Calu3 (cell line): Measurements from ENCODE around the gene SLC8A1. TPM values are rescaled to one million over a fixed set of nuclear protein-coding genes. Genes with fewer than 3 reads are reported as not detected.

Experiments
- BruUV-seq: library from RNA; stranded (reverse); fragments of 400-500 nt; replicated peaks from 2 replicates; lab custom pipeline; 2021; lab: Mats Ljungman, UMichigan
- CTCF ChIA-PET: fragments of 300-600 bp; sonication (Branson Sonifier 250); formaldehyde crosslinking; loops from one replicate; lab custom pipeline; 2022; ENCODE audit warnings: antibody characterized with exemption; lab: Charles Lee
- DNase-seq: peaks from one replicate; pipeline ENCODE4 v3.0.0; 2022
- H3K27ac Mint-ChIP-seq: one replicate; pipeline ENCODE4 v1.8.0; 2022; ENCODE audit warnings: mixed read lengths; ENCODE audit not compliant: unreplicated experiment
- H3K27me3 Mint-ChIP-seq: one replicate; pipeline ENCODE4 v1.8.0; 2022; ENCODE audit warnings: mixed read lengths; ENCODE audit not compliant: unreplicated experiment
- H3K36me3 Mint-ChIP-seq: one replicate; pipeline ENCODE4 v1.8.0; 2022; ENCODE audit warnings: mild to moderate bottlenecking, moderate library complexity, mixed read lengths; ENCODE audit not compliant: insufficient read depth, unreplicated experiment
- H3K4me1 Mint-ChIP-seq: one replicate; pipeline ENCODE4 v1.8.0; 2022; ENCODE audit warnings: mild to moderate bottlenecking, low read depth, mixed read lengths; ENCODE audit not compliant: unreplicated experiment
- H3K4me3 Mint-ChIP-seq: one replicate; pipeline ENCODE4 v1.8.0; 2022; ENCODE audit warnings: mild to moderate bottlenecking, low read depth, moderate library complexity, mixed read lengths; ENCODE audit not compliant: unreplicated experiment
- H3K9me3 Mint-ChIP-seq: one replicate; pipeline ENCODE4 v1.8.0; 2022; ENCODE audit warnings: low read depth, mixed read lengths; ENCODE audit not compliant: unreplicated experiment
- CTCF ChIP-seq: fragments of 200-600 bp; IDR thresholded peaks from one replicate; pipeline ENCODE4 v1.8.0; 2022; ENCODE audit warnings: antibody characterized with exemption; ENCODE audit not compliant: unreplicated experiment
- intact Hi-C: fragments of 100-400 bp; cut with micrococcal nuclease; formaldehyde crosslinking; loops from one replicate; pipeline ENCODE4 v1.10.0; 2022; ENCODE audit not compliant: unreplicated experiment
- total RNA-seq: library from RNA; stranded (reverse); gene quantifications from 2 replicates; pipeline ENCODE4 v1.2.3, GENCODE V29; 2022

The SLC8A1 gene
- total RNA-seq, 1 experiment from 2014 or later = 0.05 TPM

DNA sequence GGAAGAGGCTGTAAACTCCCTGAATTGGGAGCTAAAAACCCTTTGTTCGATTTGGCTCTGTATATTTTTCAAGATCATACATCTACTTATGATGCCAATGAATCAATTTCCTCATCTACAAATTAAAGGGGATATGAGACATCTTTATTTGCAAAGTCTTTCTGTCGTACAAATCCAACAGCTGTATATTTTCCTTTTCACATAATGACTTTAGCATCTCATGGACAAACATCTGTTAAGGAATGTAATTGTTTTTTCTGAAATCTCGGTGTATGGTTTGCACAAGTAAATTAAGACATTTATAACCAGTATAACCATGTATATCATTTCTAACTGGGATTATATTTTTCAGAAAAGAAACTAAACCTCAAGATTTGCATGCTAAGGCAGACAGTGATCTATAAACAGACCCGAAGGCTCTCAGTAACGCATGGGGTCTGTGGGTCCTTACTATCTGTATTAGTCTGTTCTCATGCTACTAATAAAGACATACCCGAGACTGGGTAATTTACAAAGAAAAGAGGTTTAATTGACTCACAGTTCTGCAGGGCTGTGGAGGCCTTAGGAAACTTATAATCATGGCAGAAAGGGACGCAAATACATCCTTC lies 130.8 kb downstream of the SLC8A1 start:
- H3K27me3 Mint-ChIP-seq = no peaks in the 10 kb centered on the region
- H3K4me1 Mint-ChIP-seq = no peaks in the 10 kb centered on the region
- BruUV-seq = no TSS peak
- H3K9me3 Mint-ChIP-seq = no peaks in the 10 kb centered on the region
- no peak overlapping the region for H3K27ac Mint-ChIP-seq
- H3K36me3 Mint-ChIP-seq = no peaks in the 10 kb centered on the region
- CTCF ChIA-PET = interaction anchor here (0.9 kb wide), 1 partner anchor 11 kb away, joined by 3 read pairs; no protein-coding TSS in a partner anchor
- DNase-seq = no peak
- no peak overlapping the region for H3K4me3 Mint-ChIP-seq
- intact Hi-C loops = no loop called here
- TF ChIP-seq CTCF = no peak

GRCh38 chr2:40318921-40319320 lies 133.0 kb downstream of the SLC8A1 start:
- no peaks in the 10 kb centered on the region for H3K36me3 Mint-ChIP-seq
- no peaks in the 10 kb centered on the region for H3K9me3 Mint-ChIP-seq
- no peaks in the 10 kb centered on the region for H3K27me3 Mint-ChIP-seq
- BruUV-seq = no TSS peak
- no peak for DNase-seq
- no peak overlapping the region for H3K27ac Mint-ChIP-seq
- CTCF ChIA-PET = no interaction called here
- intact Hi-C loops = no loop called here
- H3K4me1 Mint-ChIP-seq = no peaks in the 10 kb centered on the region
- TF ChIP-seq CTCF = no peak
- H3K4me3 Mint-ChIP-seq = no peak overlapping the region

DNA sequence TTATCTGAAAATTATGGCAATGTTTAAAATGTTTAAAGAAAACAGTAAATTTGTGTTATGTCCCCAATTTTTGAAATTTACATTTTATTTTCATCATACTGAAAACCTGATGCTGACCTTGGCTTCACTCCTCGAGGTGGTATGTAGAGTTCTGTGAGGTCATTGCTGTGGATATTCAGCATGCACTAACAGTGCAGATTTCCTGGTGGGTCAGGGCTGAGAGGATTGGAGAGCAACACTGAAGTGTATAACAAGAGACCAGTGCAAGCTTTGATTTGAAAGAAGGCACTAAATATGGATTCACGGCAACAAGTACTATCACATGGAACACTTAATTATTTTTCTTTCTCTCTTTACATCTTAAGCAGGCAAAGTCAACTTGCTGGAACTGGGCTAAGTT lies 134.1 kb downstream of the SLC8A1 start:
- H3K27ac Mint-ChIP-seq = no peak overlapping the region
- intact Hi-C loops = no loop called here

GRCh38 chr2:40317046-40317445 lies 134.8 kb downstream of the SLC8A1 start:
- TF ChIP-seq CTCF = no peak
- H3K4me1 Mint-ChIP-seq = no peaks in the 10 kb centered on the region
- H3K4me3 Mint-ChIP-seq = no peak overlapping the region
- H3K27ac Mint-ChIP-seq = no peak overlapping the region
- intact Hi-C loops = no loop called here
- BruUV-seq = no TSS peak
- H3K27me3 Mint-ChIP-seq = no peaks in the 10 kb centered on the region
- no peaks in the 10 kb centered on the region for H3K36me3 Mint-ChIP-seq
- H3K9me3 Mint-ChIP-seq = no peaks in the 10 kb centered on the region
- CTCF ChIA-PET = no interaction called here
- DNase-seq = no peak

More for the DNA sequence above, 134.1 kb downstream of the SLC8A1 start:
- H3K27me3 Mint-ChIP-seq = no peaks in the 10 kb centered on the region
- no peaks in the 10 kb centered on the region for H3K4me1 Mint-ChIP-seq
- no peaks in the 10 kb centered on the region for H3K36me3 Mint-ChIP-seq
- CTCF ChIA-PET = no interaction called here
- no peaks in the 10 kb centered on the region for H3K9me3 Mint-ChIP-seq
- no TSS peak for BruUV-seq
- no peak for TF ChIP-seq CTCF
- DNase-seq = no peak
- H3K4me3 Mint-ChIP-seq = no peak overlapping the region
